Measurements from ENCODE around the gene UBL3.

UBL3 gene

DNA sequence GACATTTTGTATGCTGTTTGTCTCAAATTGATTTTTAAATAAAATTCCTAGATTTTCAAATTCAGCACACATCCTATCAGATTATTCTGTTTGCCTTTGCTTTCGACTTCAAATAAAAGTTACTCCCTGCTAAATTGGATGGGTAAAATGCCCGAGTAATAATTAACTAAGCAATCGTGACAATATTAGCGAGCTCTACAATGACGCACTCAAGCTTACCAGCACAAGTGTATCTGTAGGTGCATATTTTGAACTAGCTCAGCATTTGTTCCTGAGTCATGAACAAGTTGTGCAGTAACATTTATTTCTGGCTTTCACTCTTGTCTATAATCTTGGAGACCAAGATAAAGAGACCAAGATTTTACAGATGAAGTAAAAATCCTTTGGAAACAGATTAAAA is 113.4 kb downstream of the UBL3 start:
- H3K4me3 ChIP-seq (ENCODE audit: low read length): no peak overlapping the region
- no peak for DNase-seq (ENCODE audit: low read depth, low spot score)

- no peak overlapping the region for H3K4me3 ChIP-seq (ENCODE audit: low read length)
Measured at GRCh38 chr13:29733147-29733611, 117.2 kb downstream of the UBL3 start.

DNA sequence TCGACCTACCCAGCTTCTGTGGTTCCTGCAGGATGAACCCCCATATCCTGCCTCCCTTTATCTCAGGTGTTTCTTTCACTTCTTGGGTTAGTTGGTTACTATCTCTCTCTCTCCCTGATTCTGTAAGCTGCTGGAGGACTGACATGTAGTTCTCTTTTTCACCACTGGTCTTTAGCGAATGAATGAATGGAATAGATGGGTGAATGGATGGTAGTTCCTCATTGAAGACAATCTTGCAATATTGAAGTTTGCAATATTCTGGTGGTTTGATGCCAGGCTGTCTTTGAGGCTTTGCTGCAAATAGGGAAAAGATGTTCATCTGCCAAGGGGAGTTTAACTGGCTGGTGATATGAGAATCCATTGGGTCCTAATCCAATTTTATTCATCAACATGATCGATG is 120.2 kb downstream of the UBL3 start:
- no peak overlapping the region for H3K4me3 ChIP-seq (ENCODE audit: low read length)

More at GRCh38 chr13:29733147-29733611, 117.2 kb downstream of the UBL3 start:
- DNase-seq (ENCODE audit: low read depth, low spot score): no peak

DNA sequence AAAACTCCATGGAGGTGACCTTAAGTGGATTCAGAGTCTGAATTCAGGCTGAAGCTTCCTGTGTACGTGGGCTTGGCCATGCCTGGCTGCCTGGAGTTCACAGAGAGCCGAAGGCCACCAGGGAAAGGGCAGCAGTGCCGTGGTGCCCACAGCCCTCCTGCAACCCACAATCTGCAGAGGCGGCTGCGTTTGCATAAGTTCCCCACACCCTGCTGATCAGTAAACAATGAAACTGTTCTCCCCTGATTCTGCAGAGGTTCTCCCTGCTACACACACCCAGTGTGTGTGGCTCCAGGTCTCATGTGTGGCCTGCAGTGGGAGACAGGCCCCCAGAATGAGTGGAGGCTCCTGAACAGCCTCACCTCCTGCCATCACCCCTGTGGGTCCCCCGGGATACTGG is 128.0 kb downstream of the UBL3 start:
- no peak for DNase-seq (ENCODE audit: low read depth, low spot score)

More for the DNA sequence above, 120.2 kb downstream of the UBL3 start:
- no peak for DNase-seq (ENCODE audit: low read depth, low spot score)

GRCh38 chr13:29721766-29722165 is 128.7 kb downstream of the UBL3 start:
- H3K4me3 ChIP-seq (ENCODE audit: low read length): no peak overlapping the region
- no peak for DNase-seq (ENCODE audit: low read depth, low spot score)

More for the DNA sequence above, 128.0 kb downstream of the UBL3 start:
- no peak overlapping the region for H3K4me3 ChIP-seq (ENCODE audit: low read length)

- DNase-seq (ENCODE audit: low read depth, low spot score): no peak
- H3K4me3 ChIP-seq (ENCODE audit: low read length): no peak overlapping the region
Measured at GRCh38 chr13:29718694-29719093, 131.7 kb downstream of the UBL3 start.

GRCh38 chr13:29716493-29716892 is 133.9 kb downstream of the UBL3 start:
- DNase-seq (ENCODE audit: low read depth, low spot score): no peak
- no peak overlapping the region for H3K4me3 ChIP-seq (ENCODE audit: low read length)

Data from Jurkat, Clone E6-1 (cell line).